NCI-H1092 treated with DMSO at 0.1 percent for 48 hours (cell line): ENCODE results near the gene PDCD2L.
"Not testable (repeated sequence)": the region's sequence is repeated elsewhere in the genome, so short reads cannot be mapped to it uniquely, and the experiment has no call there.

Experiments
- DNase-seq: peaks from one replicate; lab custom pipeline; 2025; lab: John Stamatoyannopoulos, UW

The PDCD2L gene

GRCh38 chr19:34416021-34416545, 11.9 kb downstream of the PDCD2L start:
- DNase-seq: no peak

- no peak for DNase-seq
Observed at GRCh38 chr19:34418300-34418699, 14.1 kb downstream of the PDCD2L start.

GRCh38 chr19:34426096-34426661, 22.0 kb downstream of the PDCD2L start:
- no peak for DNase-seq

GRCh38 chr19:34428549-34429285, 24.5 kb downstream of the PDCD2L start:
- no peak for DNase-seq

- no peak for DNase-seq
Observed at GRCh38 chr19:34429553-34429952, 25.4 kb downstream of the PDCD2L start.

GRCh38 chr19:34430738-34431625, 26.8 kb downstream of the PDCD2L start:
- peak; percentile 10 for DNase-seq

GRCh38 chr19:34431681-34432402, 27.6 kb downstream of the PDCD2L start:
- DNase-seq: no peak

- DNase-seq: no peak
Observed at GRCh38 chr19:34432797-34433196, 28.6 kb downstream of the PDCD2L start.

- no peak for DNase-seq
Observed at GRCh38 chr19:34436716-34437115, 32.5 kb downstream of the PDCD2L start.

- DNase-seq: no peak
Observed at GRCh38 chr19:34448191-34448590, 44.0 kb downstream of the PDCD2L start.

GRCh38 chr19:34452723-34453122, 48.5 kb downstream of the PDCD2L start:
- DNase-seq: no peak

GRCh38 chr19:34454091-34454490, 49.9 kb downstream of the PDCD2L start:
- no peak for DNase-seq

GRCh38 chr19:34454685-34455084, 50.5 kb downstream of the PDCD2L start:
- no peak for DNase-seq

GRCh38 chr19:34455783-34456480, 51.7 kb downstream of the PDCD2L start:
- not testable (repeated sequence) for DNase-seq

GRCh38 chr19:34457446-34457845, 53.2 kb downstream of the PDCD2L start:
- no peak for DNase-seq

- DNase-seq: no peak
Observed at GRCh38 chr19:34458677-34459076, 54.5 kb downstream of the PDCD2L start.

GRCh38 chr19:34459614-34460013, 55.4 kb downstream of the PDCD2L start:
- DNase-seq: no peak

- DNase-seq: no peak
Observed at GRCh38 chr19:34461375-34462100, 57.3 kb downstream of the PDCD2L start.

GRCh38 chr19:34464785-34465184, 60.6 kb downstream of the PDCD2L start:
- not testable (repeated sequence) for DNase-seq

GRCh38 chr19:34468409-34468808, 64.2 kb downstream of the PDCD2L start:
- no peak for DNase-seq

GRCh38 chr19:34469026-34469425, 64.8 kb downstream of the PDCD2L start:
- DNase-seq: not testable (repeated sequence)
